COR-L47 (cell line): Measurements from ENCODE around the gene PEX19.
"Not testable (repeated sequence)": the region's sequence is repeated elsewhere in the genome, so short reads cannot be mapped to it uniquely, and the experiment has no call there.

Experiments used
- DNase-seq: peaks from one replicate; lab custom pipeline; 2025; lab: John Stamatoyannopoulos, UW

The PEX19 gene

GRCh38 chr1:160284782-160285344 lies at the start of gene PEX19:
Gene PEX19, minus strand, starts transcription at chr1:160285133. Its CDS starts 9 bp downstream, at chr1:160285124.
- peak; percentile 81 for DNase-seq

GRCh38 chr1:160332516-160332915 lies 47.6 kb upstream of the PEX19 start:
- DNase-seq = no peak

GRCh38 chr1:160330119-160330518 lies 45.2 kb upstream of the PEX19 start:
- DNase-seq = no peak

- no peak for DNase-seq
These were observed 43.3 kb upstream of the PEX19 start for GRCh38 chr1:160328184-160328583.

GRCh38 chr1:160326418-160326817 lies 41.5 kb upstream of the PEX19 start:
- DNase-seq = no peak

- no peak for DNase-seq
These were observed 40.3 kb upstream of the PEX19 start for GRCh38 chr1:160325252-160325651.

- no peak for DNase-seq
These were observed 37.9 kb upstream of the PEX19 start for GRCh38 chr1:160322831-160323230.

GRCh38 chr1:160315359-160315758 lies 30.4 kb upstream of the PEX19 start:
- no peak for DNase-seq

GRCh38 chr1:160309571-160309970 lies 24.6 kb upstream of the PEX19 start:
- DNase-seq = no peak

- no peak for DNase-seq
These were observed 24.2 kb upstream of the PEX19 start for GRCh38 chr1:160309185-160309557.

GRCh38 chr1:160308451-160309184 lies 23.7 kb upstream of the PEX19 start:
- no peak for DNase-seq

- DNase-seq = no peak
These were observed 22.3 kb upstream of the PEX19 start for GRCh38 chr1:160307118-160307791.

- no peak for DNase-seq
These were observed 15.2 kb upstream of the PEX19 start for GRCh38 chr1:160300173-160300572.

- DNase-seq = no peak
These were observed 11.1 kb upstream of the PEX19 start for GRCh38 chr1:160296036-160296435.

GRCh38 chr1:160293020-160293968 lies 8.4 kb upstream of the PEX19 start:
- no peak for DNase-seq

GRCh38 chr1:160291248-160292220 lies 6.6 kb upstream of the PEX19 start:
- peak; percentile 51 for DNase-seq

- not testable (repeated sequence) for DNase-seq
These were observed 2.8 kb upstream of the PEX19 start for GRCh38 chr1:160287769-160288168.

- DNase-seq = no peak
These were observed 573 bp upstream of the PEX19 start for GRCh38 chr1:160285506-160285905.

- no peak for DNase-seq
These were observed 632 bp downstream of the PEX19 start for GRCh38 chr1:160284220-160284781.

GRCh38 chr1:160282807-160283206 lies 2.1 kb downstream of the PEX19 start:
- no peak for DNase-seq

- DNase-seq = no peak
These were observed 6.9 kb downstream of the PEX19 start for GRCh38 chr1:160277987-160278386.
